ENCODE data around the gene TBC1D13.
A peak's percentile ranks its signal among the peaks of the same experiment; 100 is the strongest.
"Not testable (repeated sequence)": the region's sequence is repeated elsewhere in the genome, so short reads cannot be mapped to it uniquely, and the experiment has no call there.

TBC1D13 gene

DNA sequence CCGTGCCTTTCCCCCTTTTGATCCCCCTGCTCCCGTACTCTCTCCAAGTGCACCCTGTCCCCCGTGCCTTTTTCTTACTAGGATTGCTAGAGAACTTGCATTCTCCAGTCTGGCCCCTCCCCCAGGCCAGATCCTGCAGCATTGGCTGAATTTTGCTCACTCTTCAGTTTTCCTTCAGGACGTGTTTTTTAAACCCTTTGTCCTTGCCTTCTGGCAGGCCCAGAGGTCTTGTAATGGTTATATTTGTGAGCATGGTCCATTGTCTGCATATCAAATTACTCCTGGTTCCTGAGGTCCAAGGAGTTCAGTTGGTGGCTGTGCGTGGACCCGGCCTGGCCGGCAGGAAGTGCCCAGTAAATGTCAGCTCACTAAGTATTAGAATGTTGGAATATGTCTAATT is 606 bp downstream of the TBC1D13 start:
- Histone ChIP-seq H3K36me3 (ENCODE audit: control insufficient read depth, insufficient read depth, low read length) (peaks cover 25% of the 10 kb centered on the region), H3K4me3 (ENCODE audit: low read depth, low read length) (peak overlapping the region; percentile 85), H3K27me3 (ENCODE audit: control insufficient read depth, insufficient read depth, low read length) (no peaks in the 10 kb centered on the region), H3K9me3 (ENCODE audit: control insufficient read depth, insufficient read depth, low read length) (no peaks in the 10 kb centered on the region), H3K4me1 (ENCODE audit: control insufficient read depth, insufficient read depth, low read length) (peaks cover 5% of the 10 kb centered on the region), H3K27ac (ENCODE audit: low read depth, low read length) (peak overlapping the region; percentile 78), H3K9ac (ENCODE audit: low read depth, low read length) (peak overlapping the region; percentile 40)

DNA sequence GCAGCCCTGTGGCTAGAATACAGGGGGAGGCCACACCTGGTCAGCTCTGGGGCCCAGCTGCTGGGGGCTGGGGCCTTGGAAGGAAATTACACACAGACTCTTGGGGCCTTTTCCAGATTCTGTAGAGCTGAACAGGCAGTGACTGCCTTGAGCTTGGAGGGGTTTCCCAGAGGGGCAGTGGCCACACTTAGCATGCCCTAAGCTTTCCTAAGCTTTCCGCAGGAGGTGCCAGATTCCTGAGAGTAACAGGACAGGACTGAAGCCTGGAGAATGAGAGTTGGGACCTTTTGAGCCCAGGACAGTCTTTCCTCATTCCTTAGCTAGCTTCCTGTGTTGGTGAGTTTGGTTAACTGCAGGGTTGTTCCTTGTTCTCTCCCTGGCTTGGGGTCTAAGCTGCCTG is 1.4 kb downstream of the TBC1D13 start:
- peaks cover 33% of the 10 kb centered on the region for H3K36me3 ChIP-seq (ENCODE audit: control insufficient read depth, insufficient read depth, low read length)
- H3K9ac ChIP-seq (ENCODE audit: low read depth, low read length) = no peak overlapping the region
- no peak overlapping the region for H3K27ac ChIP-seq (ENCODE audit: low read depth, low read length)
- H3K9me3 ChIP-seq (ENCODE audit: control insufficient read depth, insufficient read depth, low read length) = no peaks in the 10 kb centered on the region
- H3K27me3 ChIP-seq (ENCODE audit: control insufficient read depth, insufficient read depth, low read length) = no peaks in the 10 kb centered on the region
- peaks cover 5% of the 10 kb centered on the region for H3K4me1 ChIP-seq (ENCODE audit: control insufficient read depth, insufficient read depth, low read length)
- H3K4me3 ChIP-seq (ENCODE audit: low read depth, low read length) = peak overlapping the region; percentile 85; the same call in 1 of the 2 replicates

DNA sequence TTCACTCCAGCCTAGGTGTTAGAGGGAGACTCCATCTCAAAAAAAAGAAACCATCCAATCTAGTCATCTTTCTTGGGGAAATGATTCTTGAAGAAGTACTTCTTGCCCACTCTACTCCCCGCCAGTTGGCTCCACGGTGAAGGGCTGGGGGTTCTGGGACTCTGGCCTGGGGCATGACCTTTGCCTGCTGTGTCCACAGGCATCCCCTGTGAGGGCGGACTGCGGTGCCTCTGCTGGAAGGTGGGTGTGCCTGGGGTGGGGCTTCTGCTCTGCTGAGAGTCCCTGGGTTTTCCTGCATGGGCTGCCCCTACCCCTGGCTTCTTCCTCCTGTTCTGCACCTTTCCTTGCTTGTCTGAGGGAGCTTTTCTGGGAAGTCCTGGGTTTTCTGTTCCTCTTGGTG is 3.5 kb downstream of the TBC1D13 start:
- H3K9ac ChIP-seq (ENCODE audit: low read depth, low read length) = no peak overlapping the region
- no peak overlapping the region for H3K27ac ChIP-seq (ENCODE audit: low read depth, low read length)
- H3K36me3 ChIP-seq (ENCODE audit: control insufficient read depth, insufficient read depth, low read length) = peaks cover 46% of the 10 kb centered on the region

DNA sequence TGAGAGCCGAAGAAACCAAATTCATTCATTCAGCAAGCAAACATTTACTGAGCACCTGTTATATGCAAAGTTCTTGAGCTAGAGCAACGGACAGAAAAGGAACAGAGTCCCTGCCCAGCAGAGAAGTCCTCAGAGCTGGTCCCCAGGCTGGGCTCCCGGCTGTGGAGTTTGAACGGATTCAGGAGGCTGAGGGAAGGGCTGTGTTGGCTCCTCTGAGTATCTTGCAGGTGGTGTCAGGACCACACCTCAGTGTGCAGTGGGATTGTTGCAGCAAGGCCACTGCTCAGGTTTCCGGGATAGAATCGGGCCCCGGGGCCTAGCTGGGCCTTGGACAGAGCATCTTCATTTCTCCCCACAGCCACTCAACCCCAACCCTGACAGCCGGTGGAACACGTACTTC is 5.1 kb downstream of the TBC1D13 start:
- no peak overlapping the region for H3K9ac ChIP-seq (ENCODE audit: low read depth, low read length)
- no peaks in the 10 kb centered on the region for H3K27me3 ChIP-seq (ENCODE audit: control insufficient read depth, insufficient read depth, low read length)
- no peak overlapping the region for H3K4me3 ChIP-seq (ENCODE audit: low read depth, low read length)
- no peaks in the 10 kb centered on the region for H3K9me3 ChIP-seq (ENCODE audit: control insufficient read depth, insufficient read depth, low read length)
- H3K4me1 ChIP-seq (ENCODE audit: control insufficient read depth, insufficient read depth, low read length) = peaks cover 5% of the 10 kb centered on the region
- H3K36me3 ChIP-seq (ENCODE audit: control insufficient read depth, insufficient read depth, low read length) = peaks cover 50% of the 10 kb centered on the region
- no peak overlapping the region for H3K27ac ChIP-seq (ENCODE audit: low read depth, low read length)

More for the DNA sequence above, 3.5 kb downstream of the TBC1D13 start:
- Histone ChIP-seq H3K4me3 (ENCODE audit: low read depth, low read length) (no peak overlapping the region), H3K4me1 (ENCODE audit: control insufficient read depth, insufficient read depth, low read length) (peaks cover 5% of the 10 kb centered on the region), H3K27me3 (ENCODE audit: control insufficient read depth, insufficient read depth, low read length) (no peaks in the 10 kb centered on the region), H3K9me3 (ENCODE audit: control insufficient read depth, insufficient read depth, low read length) (no peaks in the 10 kb centered on the region)

DNA sequence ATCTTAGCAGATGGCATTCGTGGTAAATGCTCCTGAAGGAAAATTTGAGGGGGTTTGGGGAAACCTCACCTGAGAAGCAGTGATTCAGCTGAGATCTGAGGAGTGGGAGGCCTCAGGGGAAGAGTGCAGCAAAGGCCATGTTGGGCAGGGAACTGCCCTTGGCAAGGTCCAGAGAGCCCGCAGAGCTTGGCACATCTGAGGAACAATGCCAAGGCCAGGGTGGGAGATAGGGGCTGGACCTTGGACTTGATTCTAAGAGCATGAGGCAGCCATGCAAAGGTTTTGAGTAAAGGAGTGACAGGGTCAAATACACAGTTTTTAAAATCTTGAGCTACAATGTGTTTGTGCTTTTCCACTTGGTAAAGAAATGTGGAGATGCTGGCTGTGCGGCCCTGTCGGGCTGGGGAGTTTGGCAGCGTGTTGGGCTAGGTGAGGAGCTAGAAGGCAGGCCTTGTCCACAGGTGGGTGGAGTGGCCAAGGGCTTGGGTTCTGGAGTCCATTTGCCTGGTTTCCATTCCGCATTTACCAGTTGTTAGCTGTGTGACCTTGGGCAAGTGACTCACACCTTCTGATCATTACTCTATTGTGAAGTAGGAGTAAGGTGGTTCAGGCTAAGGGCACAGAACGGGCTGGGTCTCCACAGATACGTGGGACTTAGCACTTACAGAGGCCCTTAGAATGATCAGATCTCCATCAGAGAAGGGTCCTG is 6.1 kb downstream of the TBC1D13 start:
- Histone ChIP-seq H3K9ac (ENCODE audit: low read depth, low read length) (no peak overlapping the region), H3K9me3 (ENCODE audit: control insufficient read depth, insufficient read depth, low read length) (no peaks in the 10 kb centered on the region), H3K27ac (ENCODE audit: low read depth, low read length) (no peak overlapping the region), H3K4me3 (ENCODE audit: low read depth, low read length) (no peak overlapping the region), H3K4me1 (ENCODE audit: control insufficient read depth, insufficient read depth, low read length) (peaks cover 2% of the 10 kb centered on the region), H3K36me3 (ENCODE audit: control insufficient read depth, insufficient read depth, low read length) (peaks cover 59% of the 10 kb centered on the region), H3K27me3 (ENCODE audit: control insufficient read depth, insufficient read depth, low read length) (no peaks in the 10 kb centered on the region)

DNA sequence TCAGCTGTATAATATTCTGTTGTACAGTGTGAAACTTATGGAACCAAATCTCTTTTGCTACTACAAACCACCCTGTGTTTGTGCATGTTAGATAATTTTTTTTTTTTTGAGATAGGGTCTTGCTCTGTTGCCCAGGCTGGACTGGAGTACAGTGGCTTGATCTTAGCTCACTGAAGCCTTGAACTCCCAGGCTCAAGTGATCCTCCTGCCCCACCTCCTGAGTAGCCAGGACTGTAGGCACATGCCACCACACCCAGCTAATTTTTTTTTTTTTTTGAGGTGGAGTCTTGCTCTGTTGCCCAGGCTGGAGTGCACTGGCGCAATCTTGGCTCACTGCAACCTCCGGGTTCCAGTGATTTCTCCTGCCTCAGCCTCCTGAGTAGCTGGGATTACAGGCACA is 7.9 kb downstream of the TBC1D13 start:
- H3K36me3 ChIP-seq (ENCODE audit: control insufficient read depth, insufficient read depth, low read length) = peaks cover 71% of the 10 kb centered on the region

DNA sequence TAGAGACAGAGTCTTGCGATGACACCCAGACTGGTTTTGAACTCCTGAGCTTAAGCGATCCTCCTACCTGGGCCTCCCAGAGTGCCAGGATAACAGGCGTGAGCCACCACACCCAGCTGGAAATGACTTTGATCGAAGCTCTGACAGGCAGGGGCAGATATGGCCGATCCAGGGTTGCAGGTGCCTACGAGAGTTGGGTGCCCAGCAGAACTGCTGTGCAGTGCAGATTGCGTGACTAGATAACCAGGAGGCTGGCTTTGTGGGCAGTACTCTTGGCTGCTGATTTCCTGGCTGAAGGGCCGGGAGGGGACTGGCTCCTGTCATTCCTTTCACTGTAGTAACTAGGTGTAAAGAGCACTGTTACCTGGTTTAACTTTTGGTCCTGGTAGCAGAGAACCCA is 11.8 kb downstream of the TBC1D13 start:
- no peak overlapping the region for H3K9ac ChIP-seq (ENCODE audit: low read depth, low read length)
- H3K27ac ChIP-seq (ENCODE audit: low read depth, low read length) = no peak overlapping the region
- peaks cover 54% of the 10 kb centered on the region for H3K36me3 ChIP-seq (ENCODE audit: control insufficient read depth, insufficient read depth, low read length)
- H3K9me3 ChIP-seq (ENCODE audit: control insufficient read depth, insufficient read depth, low read length) = no peaks in the 10 kb centered on the region
- no peaks in the 10 kb centered on the region for H3K27me3 ChIP-seq (ENCODE audit: control insufficient read depth, insufficient read depth, low read length)
- H3K4me1 ChIP-seq (ENCODE audit: control insufficient read depth, insufficient read depth, low read length) = no peaks in the 10 kb centered on the region
- no peak overlapping the region for H3K4me3 ChIP-seq (ENCODE audit: low read depth, low read length)

More for the DNA sequence above, 7.9 kb downstream of the TBC1D13 start:
- H3K9me3 ChIP-seq (ENCODE audit: control insufficient read depth, insufficient read depth, low read length); H3K9ac ChIP-seq (ENCODE audit: low read depth, low read length); H3K27me3 ChIP-seq (ENCODE audit: control insufficient read depth, insufficient read depth, low read length); H3K27ac ChIP-seq (ENCODE audit: low read depth, low read length); H3K4me1 ChIP-seq (ENCODE audit: control insufficient read depth, insufficient read depth, low read length); H3K4me3 ChIP-seq (ENCODE audit: low read depth, low read length): not testable (repeated sequence)

DNA sequence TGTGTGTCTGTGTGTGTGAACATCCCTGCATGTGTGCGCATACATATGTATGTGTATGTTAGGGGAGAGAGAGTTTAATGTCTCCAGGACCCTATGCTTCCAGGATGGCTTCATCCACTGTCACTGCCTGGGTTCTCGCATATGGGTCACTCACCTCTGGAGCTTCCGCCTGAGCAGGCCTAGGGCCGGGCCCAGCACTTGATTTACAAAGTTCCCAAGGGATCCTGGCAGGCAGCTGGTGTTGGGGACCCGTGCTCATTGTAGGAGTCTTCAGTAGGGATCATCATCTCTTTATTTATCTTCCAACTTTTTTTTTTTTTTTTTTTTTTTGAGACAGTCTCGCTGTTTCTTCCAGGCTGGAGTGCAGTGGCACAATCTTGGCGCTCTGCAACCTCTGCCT is 13.0 kb downstream of the TBC1D13 start:
- Histone ChIP-seq H3K9ac (ENCODE audit: low read depth, low read length) (no peak overlapping the region), H3K36me3 (ENCODE audit: control insufficient read depth, insufficient read depth, low read length) (peaks cover 50% of the 10 kb centered on the region), H3K27me3 (ENCODE audit: control insufficient read depth, insufficient read depth, low read length) (no peaks in the 10 kb centered on the region), H3K27ac (ENCODE audit: low read depth, low read length) (no peak overlapping the region), H3K4me1 (ENCODE audit: control insufficient read depth, insufficient read depth, low read length) (no peaks in the 10 kb centered on the region), H3K4me3 (ENCODE audit: low read depth, low read length) (no peak overlapping the region), H3K9me3 (ENCODE audit: control insufficient read depth, insufficient read depth, low read length) (no peaks in the 10 kb centered on the region)

DNA sequence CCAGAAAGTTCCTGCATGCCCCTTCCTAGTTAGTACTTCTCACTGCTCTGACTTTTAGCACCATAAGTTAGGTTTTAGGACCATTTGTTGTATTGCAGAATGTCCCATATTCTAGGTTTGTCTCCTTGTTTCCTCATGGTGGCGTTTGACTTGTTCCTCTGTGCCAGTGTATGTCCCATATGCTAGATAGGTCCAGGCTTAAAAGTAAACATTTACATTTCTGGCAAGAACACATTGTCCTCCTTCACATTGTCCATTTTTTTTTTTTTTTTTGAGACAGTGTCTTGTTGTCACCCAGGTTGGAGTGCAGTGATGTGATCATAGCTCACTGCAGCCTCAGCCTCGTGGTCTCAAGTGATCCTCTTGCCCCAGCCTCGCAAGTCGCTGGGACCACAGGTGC is 15.4 kb downstream of the TBC1D13 start:
- no peaks in the 10 kb centered on the region for H3K9me3 ChIP-seq (ENCODE audit: control insufficient read depth, insufficient read depth, low read length)
- no peak overlapping the region for H3K27ac ChIP-seq (ENCODE audit: low read depth, low read length)
- no peak overlapping the region for H3K4me3 ChIP-seq (ENCODE audit: low read depth, low read length)
- H3K9ac ChIP-seq (ENCODE audit: low read depth, low read length) = no peak overlapping the region
- H3K36me3 ChIP-seq (ENCODE audit: control insufficient read depth, insufficient read depth, low read length) = peaks cover 61% of the 10 kb centered on the region
- no peaks in the 10 kb centered on the region for H3K27me3 ChIP-seq (ENCODE audit: control insufficient read depth, insufficient read depth, low read length)
- no peaks in the 10 kb centered on the region for H3K4me1 ChIP-seq (ENCODE audit: control insufficient read depth, insufficient read depth, low read length)

DNA sequence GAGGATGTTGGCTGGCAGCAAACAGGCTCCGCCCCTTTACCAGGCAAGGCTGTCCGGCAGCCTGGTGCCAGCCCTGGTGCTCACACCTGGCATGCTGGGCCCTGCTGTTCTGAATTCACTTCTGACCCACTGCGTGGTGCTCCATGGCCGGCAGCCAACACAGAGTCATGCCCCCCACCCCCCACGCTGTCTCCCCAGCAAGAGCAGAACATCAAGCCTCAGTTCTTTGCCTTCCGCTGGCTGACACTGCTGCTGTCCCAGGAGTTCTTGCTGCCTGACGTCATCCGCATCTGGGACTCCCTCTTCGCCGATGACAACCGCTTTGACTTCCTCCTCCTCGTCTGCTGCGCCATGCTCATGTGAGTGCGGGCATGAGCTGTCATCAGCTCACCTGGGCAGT is 18.6 kb downstream of the TBC1D13 start:
- H3K36me3 ChIP-seq (ENCODE audit: control insufficient read depth, insufficient read depth, low read length) = peaks cover 48% of the 10 kb centered on the region
- H3K4me1 ChIP-seq (ENCODE audit: control insufficient read depth, insufficient read depth, low read length) = no peaks in the 10 kb centered on the region
- no peak overlapping the region for H3K9ac ChIP-seq (ENCODE audit: low read depth, low read length)
- H3K9me3 ChIP-seq (ENCODE audit: control insufficient read depth, insufficient read depth, low read length) = no peaks in the 10 kb centered on the region
- H3K27me3 ChIP-seq (ENCODE audit: control insufficient read depth, insufficient read depth, low read length) = no peaks in the 10 kb centered on the region
- no peak overlapping the region for H3K4me3 ChIP-seq (ENCODE audit: low read depth, low read length)
- H3K27ac ChIP-seq (ENCODE audit: low read depth, low read length) = no peak overlapping the region

DNA sequence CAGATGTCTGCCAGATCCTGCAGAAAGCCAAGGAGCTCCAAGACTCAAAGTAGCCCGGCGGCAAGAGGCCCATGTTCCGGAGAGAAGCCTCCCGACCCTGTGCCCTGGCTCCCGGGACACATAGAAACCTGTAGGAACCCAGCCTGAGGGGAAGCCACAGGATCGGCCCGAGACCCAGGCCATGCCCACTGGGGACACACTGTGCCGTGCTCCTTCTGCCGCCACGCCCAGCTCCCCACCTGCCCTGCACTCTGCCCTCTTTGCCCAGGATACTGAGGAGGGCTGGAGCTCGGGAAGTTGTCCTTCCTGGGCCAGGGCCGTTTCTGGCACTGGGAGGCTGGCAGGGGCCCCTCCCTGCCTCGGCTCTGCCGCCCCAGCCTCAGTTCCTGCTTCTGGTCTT is 20.8 kb downstream of the TBC1D13 start:
- Histone ChIP-seq H3K27me3 (ENCODE audit: control insufficient read depth, insufficient read depth, low read length) (no peaks in the 10 kb centered on the region), H3K9ac (ENCODE audit: low read depth, low read length) (no peak overlapping the region), H3K4me1 (ENCODE audit: control insufficient read depth, insufficient read depth, low read length) (no peaks in the 10 kb centered on the region), H3K36me3 (ENCODE audit: control insufficient read depth, insufficient read depth, low read length) (peaks cover 42% of the 10 kb centered on the region), H3K9me3 (ENCODE audit: control insufficient read depth, insufficient read depth, low read length) (no peaks in the 10 kb centered on the region), H3K4me3 (ENCODE audit: low read depth, low read length) (no peak overlapping the region), H3K27ac (ENCODE audit: low read depth, low read length) (no peak overlapping the region)
